RKO (cell line): ENCODE results near the gene MPPED1.

Source experiments
- DNase-seq: peaks from one replicate; pipeline ENCODE4 v3.0.0-alpha.2; 2016; ENCODE audit warnings: low spot score

The MPPED1 gene

DNA sequence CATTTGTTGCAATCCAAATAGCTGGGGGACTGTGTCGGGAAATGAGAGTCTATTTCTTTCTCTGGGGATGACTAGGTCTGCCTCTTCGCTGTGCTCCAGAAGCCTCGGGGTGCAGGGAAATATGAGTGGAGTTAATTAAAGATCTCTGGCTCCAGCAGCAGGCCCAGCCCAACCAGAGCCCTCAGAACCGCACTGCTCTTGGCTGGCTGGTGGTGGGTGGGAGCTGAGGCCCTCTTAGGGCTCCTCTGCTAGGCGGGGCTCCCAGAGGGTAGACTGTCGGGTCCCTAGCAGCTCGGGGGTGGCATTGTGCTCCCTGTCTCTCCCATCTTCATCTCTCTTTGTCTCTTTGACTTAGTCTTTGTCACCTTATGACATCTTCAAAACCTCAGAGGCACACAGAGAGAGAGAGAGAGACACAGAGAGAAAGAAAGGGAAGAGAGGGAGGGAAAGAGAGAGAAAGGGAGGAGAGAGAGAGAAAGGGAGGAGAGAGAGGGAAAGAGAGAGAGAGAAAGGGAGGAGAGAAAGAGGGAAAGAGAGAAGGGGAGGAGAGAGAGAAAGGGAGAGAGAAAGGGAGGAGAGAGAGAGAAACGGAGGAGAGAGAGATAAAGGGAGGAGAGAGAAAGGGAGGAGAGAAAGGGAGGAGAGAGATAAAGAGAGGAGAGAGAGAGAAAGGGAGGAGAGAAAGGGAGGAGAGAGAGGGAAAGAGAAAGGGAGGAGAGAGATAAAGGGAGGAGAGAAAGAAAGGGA, 20.2 kb downstream of the MPPED1 start:
- DNase-seq: no peak

DNA sequence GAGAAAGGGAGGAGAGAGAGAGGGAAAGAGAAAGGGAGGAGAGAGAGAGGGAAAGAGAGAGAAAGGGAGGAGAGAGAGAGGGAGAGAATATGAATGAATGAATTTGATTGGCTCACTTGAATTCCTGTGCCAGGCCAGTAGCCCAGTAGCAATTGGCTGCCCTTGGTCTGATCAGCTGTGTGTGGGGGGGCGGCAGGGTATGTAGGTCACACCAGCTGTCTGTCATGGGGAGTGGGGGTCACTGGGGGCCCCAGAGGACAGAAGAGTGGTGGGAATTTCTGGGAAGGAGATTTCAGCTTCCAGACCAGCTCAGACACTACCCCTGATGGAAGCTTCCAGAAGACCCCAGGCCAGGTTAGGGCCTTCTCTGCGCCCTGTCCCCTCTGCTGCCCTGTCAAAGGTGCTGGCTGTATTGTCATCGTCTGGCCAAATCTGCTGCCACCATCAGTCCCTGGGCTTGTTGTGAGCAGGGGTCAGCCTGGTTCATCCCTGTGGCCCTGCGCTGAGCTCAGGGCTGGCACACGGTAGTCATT, 21.1 kb downstream of the MPPED1 start:
- no peak for DNase-seq

DNA sequence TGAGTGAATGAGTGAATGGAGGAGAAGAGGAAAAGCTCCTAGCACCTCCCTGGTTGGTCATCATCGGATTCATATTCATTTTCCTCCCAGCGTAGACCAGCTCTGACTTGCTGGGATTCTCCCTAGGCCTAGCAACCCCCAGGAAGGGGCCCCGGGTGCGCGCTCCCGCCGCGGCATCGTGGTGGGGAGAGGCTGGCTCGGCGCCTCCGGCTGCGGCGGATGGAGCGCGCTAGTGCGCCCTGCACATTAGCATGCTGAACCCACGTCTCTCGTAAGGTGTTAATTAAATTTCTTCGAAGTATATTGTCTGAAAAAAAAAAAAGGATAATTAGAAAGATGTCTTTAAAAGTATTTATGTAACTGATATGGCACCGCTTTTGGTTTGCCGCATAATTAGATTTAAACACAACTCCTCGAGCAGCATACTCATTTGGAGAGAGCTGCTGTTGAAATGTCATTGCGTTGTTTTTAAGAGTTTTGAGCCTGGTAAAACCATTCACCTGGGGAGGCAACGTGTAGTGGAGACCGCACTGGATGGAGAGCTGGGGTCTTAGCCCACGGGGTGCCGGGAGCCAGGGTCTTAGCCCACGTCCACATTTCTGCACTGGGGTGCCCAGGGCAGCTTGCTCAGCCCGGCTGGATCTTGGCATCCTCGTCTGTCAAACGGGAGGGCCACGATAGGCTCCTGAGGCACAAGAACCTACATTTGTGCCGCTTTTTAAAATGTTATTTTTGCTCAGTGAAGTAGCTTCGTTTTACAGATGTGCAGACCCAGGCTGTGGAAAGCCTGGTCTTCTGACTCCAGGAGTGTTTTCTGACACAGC, 21.8 kb downstream of the MPPED1 start:
- DNase-seq: no peak

DNA sequence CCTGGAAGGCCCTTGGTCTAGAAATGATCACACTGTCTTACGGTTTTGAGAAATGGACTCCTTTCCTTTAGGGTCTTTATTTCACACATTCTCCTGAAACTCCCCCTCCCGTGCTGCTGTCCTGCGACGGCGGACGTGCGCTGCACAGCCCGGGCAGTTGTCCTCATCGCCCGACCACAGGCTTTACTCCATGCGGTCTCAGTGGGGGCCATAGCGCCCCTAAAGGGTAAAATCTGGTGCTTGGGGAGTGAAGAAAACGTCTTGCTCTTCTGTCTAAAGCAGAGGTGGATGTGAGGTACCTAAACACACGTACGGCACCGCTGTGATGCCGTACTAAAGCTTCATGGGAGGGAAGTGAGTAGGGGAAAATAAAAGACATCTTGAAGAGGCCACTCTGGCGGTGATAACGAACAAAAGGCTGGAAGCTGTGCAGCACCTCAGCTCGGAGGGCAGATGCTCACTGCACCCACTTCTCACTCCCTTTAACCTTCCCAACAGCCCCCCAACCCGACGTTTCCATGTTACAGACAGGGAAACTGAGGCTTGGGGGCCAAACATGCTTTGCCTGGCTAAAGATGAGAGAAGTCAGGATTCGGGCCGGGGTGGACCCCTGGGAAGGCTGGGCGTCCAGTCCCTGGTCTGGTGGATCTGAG, 22.6 kb downstream of the MPPED1 start:
- DNase-seq: no peak

DNA sequence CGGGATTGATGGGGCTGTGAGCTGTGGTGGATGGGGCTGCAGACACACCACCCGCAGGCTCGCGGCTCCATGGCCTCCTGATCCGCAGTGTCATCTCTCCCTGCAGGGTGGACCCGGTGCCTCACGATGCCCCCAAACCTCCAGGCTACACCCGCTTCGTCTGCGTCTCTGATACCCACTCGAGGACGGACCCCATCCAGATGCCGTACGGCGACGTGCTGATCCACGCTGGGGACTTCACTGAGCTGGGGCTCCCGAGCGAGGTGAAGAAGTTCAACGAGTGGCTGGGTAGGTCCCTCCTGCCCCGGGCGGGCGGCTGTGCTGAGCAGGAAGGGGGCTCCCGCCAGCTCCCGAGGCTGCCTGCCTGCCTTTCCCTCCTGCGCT, 23.1 kb downstream of the MPPED1 start:
- no peak for DNase-seq

DNA sequence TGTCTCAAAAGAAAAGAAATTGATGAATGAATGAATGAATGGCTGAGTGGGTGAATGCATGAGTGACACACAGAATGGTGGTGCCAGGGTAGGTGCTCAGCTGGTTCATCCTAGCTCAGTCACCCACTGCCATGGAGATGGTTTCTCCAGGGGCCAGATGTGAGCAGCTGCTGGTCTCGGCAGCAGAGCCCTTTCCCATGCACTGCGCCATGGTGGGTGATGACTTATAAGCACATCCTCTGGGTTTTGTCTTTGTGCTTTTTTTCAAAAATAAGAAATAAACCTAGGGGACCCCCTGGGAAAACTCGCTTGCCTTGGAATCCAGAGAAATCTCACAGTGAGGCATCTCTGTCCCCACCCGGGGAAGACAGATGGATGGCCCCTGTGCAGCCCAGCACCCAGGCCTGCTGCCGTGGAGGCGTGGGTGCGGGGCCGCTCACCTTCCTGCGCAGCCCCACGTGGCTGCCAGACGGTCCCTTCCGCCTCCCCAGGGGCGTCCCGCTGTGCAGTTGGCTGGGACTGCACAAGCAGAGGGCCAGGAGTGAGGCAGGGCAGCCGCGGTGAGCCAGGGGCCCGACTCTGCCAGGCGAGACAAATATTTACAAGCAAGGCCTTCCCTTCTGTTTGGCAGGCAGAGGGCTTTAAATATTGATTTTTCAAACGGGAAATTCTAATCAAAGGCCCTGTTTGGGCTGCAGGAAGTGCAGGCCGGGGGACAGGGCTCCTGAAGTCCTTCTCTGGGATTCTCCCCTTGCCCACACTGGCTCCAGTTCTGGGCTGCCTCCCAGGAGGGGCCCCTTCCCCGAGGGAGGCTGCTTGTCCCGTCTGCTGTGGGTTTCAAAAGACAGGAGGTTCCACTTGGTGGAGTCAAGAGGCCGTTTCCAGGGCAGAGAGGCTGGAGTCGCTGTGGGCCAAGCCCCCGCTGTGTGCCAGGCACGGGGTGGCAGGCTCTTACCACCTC, 24.3 kb downstream of the MPPED1 start:
- no peak for DNase-seq

DNA sequence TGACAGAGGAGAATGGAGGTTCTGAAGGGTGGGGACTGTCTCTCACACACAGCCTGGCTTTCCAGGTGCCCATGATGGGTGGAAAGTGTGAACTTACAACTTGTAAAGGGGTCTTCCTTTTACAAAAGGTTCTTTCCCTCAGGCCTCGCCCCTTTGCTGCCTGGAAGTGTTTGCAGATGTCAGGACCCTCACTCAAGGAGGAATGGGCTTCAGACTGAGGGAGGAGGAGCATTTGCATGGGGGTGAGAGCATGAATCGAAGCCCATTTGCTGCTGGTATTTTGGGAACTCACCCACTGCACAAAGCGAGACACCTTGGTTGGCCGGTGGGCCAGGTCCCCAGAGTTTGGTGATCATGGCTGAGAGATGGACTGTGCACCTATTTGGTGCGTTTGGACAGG, 25.1 kb downstream of the MPPED1 start:
- DNase-seq: no peak

DNA sequence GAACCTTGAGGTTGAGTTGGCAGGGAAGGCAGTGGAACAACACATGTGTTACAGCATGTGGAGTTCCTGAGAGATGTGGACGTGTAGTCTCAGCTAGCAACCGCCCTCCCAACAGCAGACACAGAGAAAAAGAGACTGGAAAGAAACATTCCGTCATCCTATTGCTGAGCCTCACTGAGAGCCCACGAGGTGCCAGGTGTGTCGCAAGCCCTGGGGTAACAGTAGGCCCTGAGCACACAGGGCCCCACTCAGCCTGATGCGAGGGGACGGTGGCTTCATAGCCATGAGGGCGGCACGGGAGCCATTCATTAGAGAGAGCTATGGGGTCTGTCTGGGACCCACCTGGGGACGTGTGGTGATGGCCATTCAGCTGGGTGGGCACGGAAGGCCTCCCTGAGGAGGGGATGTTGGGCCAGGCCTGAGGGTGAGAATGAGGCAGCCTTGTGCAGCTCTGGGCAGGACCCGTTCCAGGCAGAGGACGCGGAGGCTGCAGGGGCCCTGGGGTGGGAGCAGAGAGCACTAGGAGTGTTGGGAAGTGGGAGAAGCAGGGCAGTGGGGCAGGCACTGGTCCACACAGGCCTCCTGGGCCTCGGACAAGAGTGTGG, 26.2 kb downstream of the MPPED1 start:
- no peak for DNase-seq

DNA sequence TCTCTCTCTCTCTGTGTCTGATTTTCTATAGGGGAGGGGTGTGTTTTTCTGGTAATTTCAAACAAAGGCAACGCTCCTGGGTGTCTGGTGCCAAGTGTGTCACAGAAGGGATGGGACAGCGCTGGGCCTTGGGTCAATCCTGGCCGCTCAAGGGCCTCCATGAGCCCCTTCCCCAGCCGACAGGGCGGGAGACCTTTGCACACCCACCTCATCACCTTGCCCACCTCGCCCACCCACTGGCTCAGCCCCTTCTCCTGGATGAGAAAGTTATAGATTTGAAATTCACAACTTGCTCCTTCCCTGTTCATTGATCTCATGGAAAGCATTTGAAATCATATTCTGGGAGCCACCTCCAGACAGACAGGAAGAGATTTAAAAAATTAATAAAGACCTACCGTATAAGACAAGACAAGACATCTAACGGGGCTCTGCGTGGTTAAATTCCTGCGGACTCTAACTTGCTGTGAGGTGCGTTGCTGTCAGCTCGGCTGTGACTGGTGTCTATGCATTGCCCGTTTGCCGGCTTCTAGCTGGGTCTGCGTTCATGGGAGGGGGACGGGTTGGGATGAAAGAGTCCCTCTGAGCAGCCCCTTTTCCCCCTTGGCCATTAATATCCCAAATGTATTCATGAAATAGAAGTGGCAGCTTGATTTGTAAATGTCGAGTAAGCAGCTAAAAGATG, 27.0 kb downstream of the MPPED1 start:
- DNase-seq: no peak

DNA sequence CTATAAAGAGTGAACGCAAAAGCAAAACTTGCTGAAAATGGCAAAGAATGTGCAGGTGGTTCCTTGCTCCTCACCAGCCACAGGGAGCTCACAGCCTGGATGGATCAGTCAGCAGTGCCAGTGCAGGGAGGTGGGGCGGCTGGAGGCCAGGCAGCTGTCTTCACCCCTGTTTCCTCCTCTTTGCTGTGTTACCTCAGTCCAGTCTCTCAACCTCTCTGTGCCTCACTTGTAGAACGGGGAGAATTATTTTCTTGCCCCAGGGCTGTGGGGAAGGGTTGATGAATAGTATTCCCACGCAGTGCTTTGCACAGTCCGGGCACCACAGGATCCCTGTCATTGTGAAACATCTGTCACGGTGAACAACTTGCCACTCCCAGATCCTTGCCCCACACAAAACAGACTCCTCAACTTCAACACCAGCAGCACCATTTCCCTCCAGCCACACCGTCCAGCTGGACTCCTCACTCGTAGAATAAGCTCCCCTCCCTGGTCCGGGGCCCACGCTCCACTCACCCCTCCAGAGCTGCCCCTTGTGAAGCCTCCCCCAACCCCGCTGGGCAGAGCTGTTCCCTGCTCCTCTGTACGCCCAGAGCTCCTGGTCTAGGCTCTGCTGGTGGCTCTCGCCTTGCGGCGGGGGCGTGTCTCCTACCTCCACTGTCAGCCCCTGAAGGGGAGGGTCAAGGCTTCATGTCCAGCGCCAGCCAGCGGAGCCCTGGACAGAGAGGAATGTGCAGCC, 27.7 kb downstream of the MPPED1 start:
- no peak for DNase-seq

DNA sequence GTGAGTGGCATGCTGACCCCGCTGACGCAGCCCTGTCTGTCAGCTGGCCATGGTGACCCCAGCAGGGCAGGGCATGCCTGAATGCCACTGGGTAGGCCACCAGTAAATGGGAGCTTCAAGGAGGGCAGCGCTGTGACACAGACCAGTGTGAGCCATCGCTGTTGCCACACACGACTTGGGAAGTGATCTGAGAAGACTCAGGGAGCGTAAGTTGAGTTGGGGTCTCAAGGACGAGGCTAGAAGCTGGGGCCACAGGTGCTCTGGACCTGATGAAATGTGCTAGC, 28.2 kb downstream of the MPPED1 start:
- no peak for DNase-seq

DNA sequence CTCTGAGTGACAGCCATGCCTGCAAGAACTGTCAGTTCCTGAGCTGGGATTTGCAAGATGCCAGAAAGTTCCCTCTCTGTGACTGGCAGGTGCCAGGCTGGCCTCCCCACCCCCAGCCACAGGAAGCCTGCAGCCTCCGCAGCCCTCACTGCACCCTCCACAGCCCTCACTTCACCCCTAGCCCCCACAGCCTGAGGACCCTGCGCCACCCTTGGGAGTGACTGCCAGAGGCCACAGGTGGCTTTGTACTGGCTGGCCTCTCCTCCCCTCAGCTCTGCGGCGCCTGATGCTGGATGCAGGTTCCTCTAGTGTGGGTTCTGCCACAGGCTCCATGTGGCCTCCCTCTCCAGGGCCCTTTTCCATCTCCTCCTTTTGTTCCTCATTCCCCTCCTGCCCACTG, 28.7 kb downstream of the MPPED1 start:
- no peak for DNase-seq

DNA sequence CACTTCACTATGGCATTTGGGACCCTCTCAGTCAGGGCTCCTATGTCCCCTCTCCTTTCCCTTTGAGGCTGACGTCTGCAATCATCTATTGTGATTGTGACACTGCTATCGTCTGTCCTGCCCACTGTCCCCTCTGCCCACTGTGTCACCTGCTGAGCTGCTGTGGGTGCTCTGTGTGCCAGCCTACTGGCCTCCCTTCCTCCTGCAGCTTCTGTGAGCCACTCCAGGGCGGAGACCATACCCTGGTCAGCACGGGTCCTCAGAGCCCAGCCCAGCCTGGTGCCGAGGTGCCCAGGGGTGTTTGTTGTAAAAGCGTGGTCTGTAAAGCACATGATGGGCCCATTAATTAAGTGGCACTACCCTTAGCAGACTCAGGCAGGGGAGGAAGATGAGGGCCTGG, 29.4 kb downstream of the MPPED1 start:
- no peak for DNase-seq

DNA sequence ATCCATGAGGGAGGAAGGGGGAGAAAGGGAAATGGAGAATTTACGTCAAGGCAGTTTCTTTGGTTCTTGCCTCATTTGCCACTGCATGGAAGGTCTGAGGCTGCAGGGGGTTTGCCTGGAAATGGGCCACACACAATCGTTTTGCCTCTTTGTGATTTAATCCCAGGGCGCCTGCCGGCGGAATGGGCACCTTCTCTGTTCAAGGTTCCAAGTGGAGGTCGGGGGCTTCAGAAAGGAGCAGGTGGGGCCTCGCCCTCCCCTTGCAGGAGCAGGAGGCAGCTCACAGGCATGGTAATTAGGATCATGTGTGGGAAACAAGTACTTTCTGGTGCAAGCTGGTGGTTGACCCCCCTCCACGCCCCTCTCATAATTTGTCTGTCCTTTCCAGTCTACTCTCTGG, 29.9 kb downstream of the MPPED1 start:
- DNase-seq: no peak

DNA sequence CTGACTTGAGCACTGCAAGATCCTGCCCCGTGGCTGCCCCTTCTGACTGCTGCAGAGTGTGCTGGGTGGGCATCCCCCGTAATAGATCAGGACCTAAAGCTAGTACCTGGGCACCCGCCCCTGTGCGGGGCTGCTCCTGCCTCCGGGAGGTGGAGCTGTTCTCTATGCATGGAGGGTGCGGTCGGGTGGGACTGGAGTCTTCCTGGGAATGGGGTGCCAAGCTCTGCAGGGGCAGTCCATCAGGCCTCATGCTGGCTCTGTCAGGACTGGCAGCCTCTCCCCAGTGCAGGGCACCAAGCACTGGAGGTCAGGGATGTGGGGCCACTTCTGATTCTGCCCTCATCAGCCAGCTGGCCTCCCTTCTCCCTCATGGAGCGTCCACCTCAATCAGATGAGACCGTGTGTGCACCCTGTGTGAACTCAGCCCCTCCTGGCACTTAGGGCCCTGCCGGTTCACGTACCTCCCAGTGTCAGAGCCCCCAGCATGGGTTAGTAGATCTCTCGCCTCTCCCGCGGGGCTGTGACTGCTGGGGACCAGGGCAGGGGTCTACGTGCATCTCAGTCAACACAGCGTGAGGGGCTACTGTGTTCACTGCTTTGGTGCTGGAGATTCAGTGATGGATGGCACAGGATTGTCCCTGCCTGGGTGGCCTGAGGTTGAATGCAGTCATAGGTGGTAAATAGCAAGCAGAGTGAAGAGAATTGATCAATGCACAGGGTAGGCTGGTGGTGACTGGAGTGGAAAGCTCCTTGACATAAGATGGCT, 30.8 kb downstream of the MPPED1 start:
- no peak for DNase-seq

DNA sequence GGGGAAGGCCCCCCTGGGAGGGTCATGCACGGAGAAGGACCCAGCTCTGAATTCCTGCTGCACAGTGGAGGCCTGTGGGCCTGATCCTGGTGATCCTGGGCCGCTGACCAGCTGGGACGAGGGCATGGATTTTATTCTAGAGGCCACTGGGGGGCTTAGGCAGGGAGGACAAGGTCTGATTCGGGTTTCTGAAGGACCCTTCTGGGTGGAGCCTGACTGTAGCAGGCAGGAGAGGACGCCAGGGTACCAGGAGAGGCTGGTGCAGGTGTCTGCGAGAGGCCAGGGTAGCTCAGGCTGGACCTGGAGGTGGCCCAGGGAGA, 31.3 kb downstream of the MPPED1 start:
- DNase-seq: no peak

DNA sequence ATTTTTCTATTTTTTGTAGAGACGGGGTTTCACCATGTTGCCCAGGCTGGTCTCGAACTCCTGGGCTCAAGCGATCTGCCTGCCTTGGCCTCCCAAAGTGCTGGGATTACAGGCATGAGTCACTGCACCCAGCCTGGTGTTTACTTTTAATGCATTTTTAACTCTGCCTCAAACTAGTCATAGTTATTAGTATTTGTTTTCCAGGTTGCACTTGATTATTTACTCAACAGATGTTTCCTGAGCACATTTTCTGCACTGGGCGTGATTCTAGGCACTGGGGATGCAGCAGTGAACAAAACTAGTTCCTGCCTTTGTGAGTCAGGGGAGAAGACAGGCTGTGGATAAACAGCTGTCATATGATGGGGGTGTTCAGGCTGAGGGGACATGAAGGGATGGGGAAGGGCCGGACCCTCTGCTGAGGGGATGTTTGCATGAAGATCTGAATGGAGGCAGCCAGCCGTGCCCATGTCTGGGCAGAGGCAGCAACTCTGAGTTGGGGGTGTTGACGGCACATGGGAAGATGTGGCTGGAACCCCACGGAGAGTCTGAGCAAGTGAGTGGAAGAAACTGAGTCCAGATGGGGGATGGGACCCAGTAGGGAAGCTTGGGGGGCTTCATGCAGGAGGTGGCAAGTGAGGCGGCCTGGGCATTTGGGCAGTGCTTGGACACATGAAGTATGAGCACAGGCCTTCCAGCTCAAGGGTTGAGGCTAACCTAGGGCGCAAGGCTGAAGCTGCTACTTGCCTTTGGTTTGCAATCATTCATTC, 34.4 kb downstream of the MPPED1 start:
- DNase-seq: no peak

DNA sequence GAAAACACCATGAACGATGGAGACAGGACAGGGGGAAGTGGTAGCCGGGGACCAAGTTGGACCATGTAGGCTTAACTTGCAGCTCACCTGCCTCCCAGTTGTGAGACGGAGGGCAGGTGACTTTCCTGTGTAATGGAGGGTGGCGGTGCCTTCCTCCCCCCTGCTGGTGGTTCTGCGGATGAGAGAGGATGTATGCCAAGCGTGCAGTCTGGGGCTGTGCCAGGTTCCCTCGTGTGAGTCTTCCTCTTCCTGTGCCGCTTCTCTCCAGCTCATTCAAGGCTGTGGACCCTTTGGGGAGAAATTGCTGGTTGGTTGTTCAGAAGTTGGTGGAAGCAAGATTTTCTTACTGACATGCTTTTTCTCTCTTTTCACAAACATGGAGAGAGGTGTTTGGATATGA, 35.1 kb downstream of the MPPED1 start:
- DNase-seq: no peak

DNA sequence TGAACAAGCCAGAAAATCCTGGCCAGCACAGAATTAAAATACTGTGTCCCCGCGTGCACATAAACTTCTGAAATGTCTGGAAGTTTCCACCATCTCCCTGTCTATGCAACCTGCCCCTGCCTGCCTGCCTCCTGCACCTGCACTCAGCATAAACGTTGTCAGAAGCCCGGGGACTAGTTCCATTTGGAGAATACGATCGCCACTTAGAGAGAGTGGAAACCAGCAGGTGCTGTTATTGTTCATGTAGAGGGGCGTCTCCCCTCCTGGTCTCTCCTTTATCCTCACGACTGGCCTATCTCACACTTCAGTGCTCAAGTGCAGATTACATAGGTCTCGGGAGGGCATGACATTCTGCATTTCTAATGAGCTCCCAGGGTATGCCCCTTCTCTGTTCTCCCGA, 35.6 kb downstream of the MPPED1 start:
- no peak for DNase-seq
